WTC11 (cell line): ENCODE measurements around the gene FOXO1. TPM values are rescaled to one million over a fixed set of nuclear protein-coding genes. Genes with fewer than 3 reads are reported as not detected.
A peak's percentile ranks its signal among the peaks of the same experiment; 100 is the strongest.

Experiments
- ATAC-seq: fragments of 200-7000 bp; cut with Tn5 transposase; 2 replicates; pipeline ENCODE4 v1.10.0; 2021; ENCODE audit warnings: mild to moderate bottlenecking, moderate library complexity
- CTCF ChIA-PET: fragments of 300-600 bp; sonication (Branson Sonifier 250); formaldehyde crosslinking; loops from one replicate; lab custom pipeline; 2021; ENCODE audit warnings: antibody characterized with exemption; lab: Charles Lee
- POLR2A ChIA-PET: fragments of 350-600 bp; sonication (Branson Sonifier 250); formaldehyde crosslinking; loops from one replicate; lab custom pipeline; 2021; ENCODE audit warnings: antibody characterized with exemption; lab: Charles Lee
- DNase-seq: peaks from one replicate; pipeline ENCODE4 v3.0.0; 2021; ENCODE audit warnings: low spot score
- H3K27ac Mint-ChIP-seq: 2 replicates; pipeline ENCODE4 v1.8.0; 2021; ENCODE audit warnings: mixed read lengths
- H3K27me3 Mint-ChIP-seq: 2 replicates; pipeline ENCODE4 v1.8.0; 2021; ENCODE audit warnings: low read depth, mild to moderate bottlenecking, moderate library complexity, mixed read lengths
- H3K36me3 Mint-ChIP-seq: 2 replicates; pipeline ENCODE4 v1.8.0; 2021; ENCODE audit warnings: mixed read lengths
- H3K4me1 Mint-ChIP-seq: 2 replicates; pipeline ENCODE4 v1.8.0; 2022; ENCODE audit warnings: mixed read lengths
- H3K4me3 Mint-ChIP-seq: 2 replicates; pipeline ENCODE4 v1.8.0; 2021; ENCODE audit warnings: mild to moderate bottlenecking, moderate library complexity, mixed read lengths
- H3K9me3 Mint-ChIP-seq: 2 replicates; pipeline ENCODE4 v1.8.0; 2021; ENCODE audit warnings: mixed read lengths
- EMX1 ChIP-seq: fragments of 250-450 bp; sonication (Bioruptor Pico); IDR thresholded peaks from 2 replicates; pipeline ENCODE4 v1.8.0; 2021; ENCODE audit warnings: mild to moderate bottlenecking
- NFYB ChIP-seq: sonication (generic); formaldehyde crosslinking; conservative IDR thresholded peaks from 2 replicates; pipeline ENCODE4 v1.8.0; 2022; ENCODE audit warnings: low read depth, missing genetic modification reagents
- OVOL2 ChIP-seq: fragments of 250-450 bp; sonication (Bioruptor Pico); IDR thresholded peaks from 2 replicates; pipeline ENCODE4 v1.9.0; 2021; ENCODE audit warnings: mild to moderate bottlenecking, borderline replicate concordance
- RORB ChIP-seq: fragments of 250-450 bp; sonication (Bioruptor Pico); IDR thresholded peaks from 2 replicates; pipeline ENCODE4 v1.9.0; 2021; ENCODE audit warnings: mild to moderate bottlenecking
- SOX15 ChIP-seq: fragments of 250-450 bp; sonication (Bioruptor Pico); IDR thresholded peaks from 2 replicates; pipeline ENCODE4 v1.9.0; 2021; ENCODE audit warnings: mild to moderate bottlenecking
- TP53 ChIP-seq: sonication (generic); formaldehyde crosslinking; IDR thresholded peaks from 2 replicates; pipeline ENCODE4 v1.8.1; 2023; ENCODE audit warnings: mild to moderate bottlenecking, missing genetic modification reagents
- ZBTB21 ChIP-seq: sonication (generic); formaldehyde crosslinking; IDR thresholded peaks from 2 replicates; pipeline ENCODE4 v1.8.1; 2023; ENCODE audit warnings: mild to moderate bottlenecking, missing genetic modification reagents, borderline replicate concordance
- ZNF396 ChIP-seq: fragments of 250-450 bp; sonication (Bioruptor Pico); IDR thresholded peaks from 2 replicates; pipeline ENCODE4 v1.8.0; 2021; ENCODE audit warnings: mild to moderate bottlenecking, moderate library complexity, borderline replicate concordance
- ZNF416 ChIP-seq: fragments of 250-450 bp; sonication (Bioruptor Pico); IDR thresholded peaks from 2 replicates; pipeline ENCODE4 v1.9.0; 2021; ENCODE audit warnings: mild to moderate bottlenecking, inconsistent platforms
- total RNA-seq: library from RNA; stranded (reverse); gene quantifications from 3 replicates; pipeline ENCODE4 v1.2.3, GENCODE V29; 2021
- TF ChIP-seq, protein P1 (sequence below): fragments of 250-450 bp; sonication (Bioruptor Pico); IDR thresholded peaks from 2 replicates; pipeline ENCODE4 v1.8.0; 2021; ENCODE audit warnings: mild to moderate bottlenecking
- TF ChIP-seq, protein P2 (sequence below): fragments of 250-450 bp; sonication (Bioruptor Pico); IDR thresholded peaks from 2 replicates; pipeline ENCODE4 v1.9.0; 2021; ENCODE audit warnings: mild to moderate bottlenecking
- TF ChIP-seq, protein P3 (sequence below): sonication (generic); formaldehyde crosslinking; IDR thresholded peaks from 2 replicates; pipeline ENCODE4 v1.8.0; 2022; ENCODE audit warnings: mild to moderate bottlenecking, missing genetic modification reagents
- TF ChIP-seq, protein P4 (sequence below): fragments of 250-450 bp; sonication (Bioruptor Pico); conservative IDR thresholded peaks from 2 replicates; pipeline ENCODE4 v1.9.0; 2021; ENCODE audit warnings: mild to moderate bottlenecking
- TF ChIP-seq, protein P5 (sequence below): sonication (generic); formaldehyde crosslinking; IDR thresholded peaks from 2 replicates; pipeline ENCODE4 v1.8.1; 2023; ENCODE audit warnings: mild to moderate bottlenecking, missing genetic modification reagents, borderline replicate concordance
- TF ChIP-seq, protein P6 (sequence below): fragments of 250-450 bp; sonication (Bioruptor Pico); IDR thresholded peaks from 2 replicates; pipeline ENCODE4 v1.9.0; 2021; ENCODE audit warnings: mild to moderate bottlenecking
- TF ChIP-seq, protein P7 (sequence below): sonication (generic); formaldehyde crosslinking; IDR thresholded peaks from 2 replicates; pipeline ENCODE4 v1.8.1; 2022; ENCODE audit warnings: missing genetic modification reagents, borderline replicate concordance

Gene FOXO1
- total RNA-seq, 1 experiment from 2014 or later: 37.9 TPM

DNA sequence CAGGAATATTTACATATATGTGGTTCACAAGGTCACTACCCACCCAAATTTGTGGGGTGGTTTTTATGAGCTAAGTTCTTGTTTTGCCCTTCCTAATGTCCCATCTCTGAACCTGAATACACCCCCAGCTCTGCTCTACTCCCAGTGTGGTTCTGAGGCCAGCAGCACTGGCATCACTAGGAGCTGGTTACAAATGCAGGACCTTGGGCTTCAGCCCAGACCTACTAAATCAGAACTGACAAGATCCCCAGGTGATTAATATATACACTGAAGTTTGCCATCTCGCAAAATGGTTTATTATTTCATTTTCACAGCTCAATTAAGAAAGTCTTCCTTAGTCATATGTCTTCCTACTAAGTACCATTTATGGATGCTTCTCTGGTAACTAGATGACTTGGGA, 67.9 kb downstream of the FOXO1 start:
- ChIA-PET POLR2A (no interaction called here), CTCF (interaction anchor here (0.6 kb wide), 1 partner anchor 185 kb away, joined by 3 read pairs; no protein-coding TSS in a partner anchor)
- DNase-seq: no peak
- Mint-ChIP-seq H3K9me3 (no peaks in the 10 kb centered on the region), H3K27me3 (no peaks in the 10 kb centered on the region), H3K27ac (peak overlapping the region; percentile 76), H3K36me3 (no peaks in the 10 kb centered on the region), H3K4me1 (peaks cover 83% of the 10 kb centered on the region), H3K4me3 (no peak overlapping the region)
- TF ChIP-seq, protein P1, sequence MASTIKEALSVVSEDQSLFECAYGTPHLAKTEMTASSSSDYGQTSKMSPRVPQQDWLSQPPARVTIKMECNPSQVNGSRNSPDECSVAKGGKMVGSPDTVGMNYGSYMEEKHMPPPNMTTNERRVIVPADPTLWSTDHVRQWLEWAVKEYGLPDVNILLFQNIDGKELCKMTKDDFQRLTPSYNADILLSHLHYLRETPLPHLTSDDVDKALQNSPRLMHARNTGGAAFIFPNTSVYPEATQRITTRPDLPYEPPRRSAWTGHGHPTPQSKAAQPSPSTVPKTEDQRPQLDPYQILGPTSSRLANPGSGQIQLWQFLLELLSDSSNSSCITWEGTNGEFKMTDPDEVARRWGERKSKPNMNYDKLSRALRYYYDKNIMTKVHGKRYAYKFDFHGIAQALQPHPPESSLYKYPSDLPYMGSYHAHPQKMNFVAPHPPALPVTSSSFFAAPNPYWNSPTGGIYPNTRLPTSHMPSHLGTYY (CRISPR knock-in tag): no peak
- no peak for TF ChIP-seq SOX15 (CRISPR knock-in tag)
- TF ChIP-seq, protein P2, sequence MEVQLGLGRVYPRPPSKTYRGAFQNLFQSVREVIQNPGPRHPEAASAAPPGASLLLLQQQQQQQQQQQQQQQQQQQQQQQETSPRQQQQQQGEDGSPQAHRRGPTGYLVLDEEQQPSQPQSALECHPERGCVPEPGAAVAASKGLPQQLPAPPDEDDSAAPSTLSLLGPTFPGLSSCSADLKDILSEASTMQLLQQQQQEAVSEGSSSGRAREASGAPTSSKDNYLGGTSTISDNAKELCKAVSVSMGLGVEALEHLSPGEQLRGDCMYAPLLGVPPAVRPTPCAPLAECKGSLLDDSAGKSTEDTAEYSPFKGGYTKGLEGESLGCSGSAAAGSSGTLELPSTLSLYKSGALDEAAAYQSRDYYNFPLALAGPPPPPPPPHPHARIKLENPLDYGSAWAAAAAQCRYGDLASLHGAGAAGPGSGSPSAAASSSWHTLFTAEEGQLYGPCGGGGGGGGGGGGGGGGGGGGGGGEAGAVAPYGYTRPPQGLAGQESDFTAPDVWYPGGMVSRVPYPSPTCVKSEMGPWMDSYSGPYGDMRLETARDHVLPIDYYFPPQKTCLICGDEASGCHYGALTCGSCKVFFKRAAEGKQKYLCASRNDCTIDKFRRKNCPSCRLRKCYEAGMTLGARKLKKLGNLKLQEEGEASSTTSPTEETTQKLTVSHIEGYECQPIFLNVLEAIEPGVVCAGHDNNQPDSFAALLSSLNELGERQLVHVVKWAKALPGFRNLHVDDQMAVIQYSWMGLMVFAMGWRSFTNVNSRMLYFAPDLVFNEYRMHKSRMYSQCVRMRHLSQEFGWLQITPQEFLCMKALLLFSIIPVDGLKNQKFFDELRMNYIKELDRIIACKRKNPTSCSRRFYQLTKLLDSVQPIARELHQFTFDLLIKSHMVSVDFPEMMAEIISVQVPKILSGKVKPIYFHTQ (CRISPR knock-in tag): no peak
- TF ChIP-seq, protein P3, sequence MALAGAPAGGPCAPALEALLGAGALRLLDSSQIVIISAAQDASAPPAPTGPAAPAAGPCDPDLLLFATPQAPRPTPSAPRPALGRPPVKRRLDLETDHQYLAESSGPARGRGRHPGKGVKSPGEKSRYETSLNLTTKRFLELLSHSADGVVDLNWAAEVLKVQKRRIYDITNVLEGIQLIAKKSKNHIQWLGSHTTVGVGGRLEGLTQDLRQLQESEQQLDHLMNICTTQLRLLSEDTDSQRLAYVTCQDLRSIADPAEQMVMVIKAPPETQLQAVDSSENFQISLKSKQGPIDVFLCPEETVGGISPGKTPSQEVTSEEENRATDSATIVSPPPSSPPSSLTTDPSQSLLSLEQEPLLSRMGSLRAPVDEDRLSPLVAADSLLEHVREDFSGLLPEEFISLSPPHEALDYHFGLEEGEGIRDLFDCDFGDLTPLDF: no peak
- TF ChIP-seq OVOL2 (CRISPR knock-in tag): no peak
- no peak for ATAC-seq

DNA sequence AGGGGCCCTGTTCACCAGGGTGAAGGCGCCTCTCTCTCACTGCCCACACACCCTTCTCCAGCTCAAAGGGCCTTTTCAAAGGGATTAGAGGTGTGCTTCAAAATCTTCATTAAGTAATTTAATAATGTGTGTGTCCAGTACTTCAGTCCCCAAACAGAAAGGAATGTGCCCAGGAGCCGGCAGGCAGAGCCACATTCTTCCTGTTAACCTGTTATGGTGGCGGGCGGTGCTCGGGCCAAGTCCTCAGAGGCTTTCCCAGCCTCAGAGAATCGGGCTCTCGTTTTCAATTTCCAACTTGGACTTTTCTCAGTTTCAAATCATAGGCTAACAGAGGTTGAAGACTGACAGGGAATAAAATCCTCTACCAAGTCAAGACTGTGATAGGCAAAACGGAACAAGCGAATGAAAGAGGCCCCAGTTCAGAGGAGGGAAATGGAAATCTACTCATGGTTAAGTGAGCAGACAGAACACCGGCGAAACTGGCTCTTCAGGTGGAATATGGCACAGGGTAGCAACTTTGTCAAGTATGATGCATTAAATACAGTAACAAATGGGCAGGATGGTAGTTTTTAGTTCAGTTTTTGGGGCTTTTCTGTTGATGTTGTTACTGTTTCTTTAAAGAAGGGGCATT, 68.6 kb downstream of the FOXO1 start:
- H3K36me3 Mint-ChIP-seq: no peaks in the 10 kb centered on the region
- no peak overlapping the region for H3K4me3 Mint-ChIP-seq
- ATAC-seq (peak; percentile 48), DNase-seq (peak; percentile 29)
- TF ChIP-seq, protein P4, sequence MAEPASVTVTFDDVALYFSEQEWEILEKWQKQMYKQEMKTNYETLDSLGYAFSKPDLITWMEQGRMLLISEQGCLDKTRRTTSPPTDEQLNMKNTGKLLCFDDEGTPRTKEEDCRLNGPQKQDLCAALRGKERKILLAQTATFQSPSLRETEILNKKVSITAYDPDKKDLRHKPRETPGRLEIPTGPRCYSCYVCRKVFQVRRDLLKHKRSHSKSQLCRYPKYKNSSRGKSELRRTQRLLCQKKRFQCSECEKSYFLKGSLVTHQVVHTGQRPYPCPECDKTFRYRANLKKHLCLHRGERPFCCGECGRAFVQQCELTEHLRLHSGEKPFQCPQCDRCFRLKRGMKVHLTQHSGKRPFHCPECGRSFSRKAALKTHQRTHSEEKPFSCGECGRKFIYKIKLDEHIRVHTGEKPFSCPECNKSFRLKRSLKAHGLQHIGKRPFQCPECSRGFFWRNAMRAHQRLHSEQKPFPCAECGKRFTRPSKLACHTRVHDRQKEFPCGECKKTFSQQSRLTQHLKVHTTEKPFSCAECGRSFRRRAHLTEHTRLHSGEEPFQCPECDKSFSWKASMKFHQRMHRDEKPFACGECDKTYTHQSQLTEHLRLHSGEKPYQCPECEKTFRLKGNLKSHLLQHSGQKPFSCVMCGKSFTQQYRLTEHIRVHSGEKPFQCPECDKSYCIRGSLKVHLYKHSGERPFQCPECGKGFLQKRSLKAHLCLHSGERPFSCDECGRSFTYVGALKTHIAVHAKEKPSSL (CRISPR knock-in tag): no peak
- TF ChIP-seq RORB (CRISPR knock-in tag) (no peak), TP53 (no peak), EMX1 (CRISPR knock-in tag) (no peak), NFYB (no peak), ZBTB21 (no peak), ZNF416 (CRISPR knock-in tag) (no peak), ZNF396 (CRISPR knock-in tag) (no peak)
- TF ChIP-seq, protein P5, sequence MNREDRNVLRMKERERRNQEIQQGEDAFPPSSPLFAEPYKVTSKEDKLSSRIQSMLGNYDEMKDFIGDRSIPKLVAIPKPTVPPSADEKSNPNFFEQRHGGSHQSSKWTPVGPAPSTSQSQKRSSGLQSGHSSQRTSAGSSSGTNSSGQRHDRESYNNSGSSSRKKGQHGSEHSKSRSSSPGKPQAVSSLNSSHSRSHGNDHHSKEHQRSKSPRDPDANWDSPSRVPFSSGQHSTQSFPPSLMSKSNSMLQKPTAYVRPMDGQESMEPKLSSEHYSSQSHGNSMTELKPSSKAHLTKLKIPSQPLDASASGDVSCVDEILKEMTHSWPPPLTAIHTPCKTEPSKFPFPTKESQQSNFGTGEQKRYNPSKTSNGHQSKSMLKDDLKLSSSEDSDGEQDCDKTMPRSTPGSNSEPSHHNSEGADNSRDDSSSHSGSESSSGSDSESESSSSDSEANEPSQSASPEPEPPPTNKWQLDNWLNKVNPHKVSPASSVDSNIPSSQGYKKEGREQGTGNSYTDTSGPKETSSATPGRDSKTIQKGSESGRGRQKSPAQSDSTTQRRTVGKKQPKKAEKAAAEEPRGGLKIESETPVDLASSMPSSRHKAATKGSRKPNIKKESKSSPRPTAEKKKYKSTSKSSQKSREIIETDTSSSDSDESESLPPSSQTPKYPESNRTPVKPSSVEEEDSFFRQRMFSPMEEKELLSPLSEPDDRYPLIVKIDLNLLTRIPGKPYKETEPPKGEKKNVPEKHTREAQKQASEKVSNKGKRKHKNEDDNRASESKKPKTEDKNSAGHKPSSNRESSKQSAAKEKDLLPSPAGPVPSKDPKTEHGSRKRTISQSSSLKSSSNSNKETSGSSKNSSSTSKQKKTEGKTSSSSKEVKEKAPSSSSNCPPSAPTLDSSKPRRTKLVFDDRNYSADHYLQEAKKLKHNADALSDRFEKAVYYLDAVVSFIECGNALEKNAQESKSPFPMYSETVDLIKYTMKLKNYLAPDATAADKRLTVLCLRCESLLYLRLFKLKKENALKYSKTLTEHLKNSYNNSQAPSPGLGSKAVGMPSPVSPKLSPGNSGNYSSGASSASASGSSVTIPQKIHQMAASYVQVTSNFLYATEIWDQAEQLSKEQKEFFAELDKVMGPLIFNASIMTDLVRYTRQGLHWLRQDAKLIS (CRISPR knock-in tag): no peak
- TF ChIP-seq, protein P6, sequence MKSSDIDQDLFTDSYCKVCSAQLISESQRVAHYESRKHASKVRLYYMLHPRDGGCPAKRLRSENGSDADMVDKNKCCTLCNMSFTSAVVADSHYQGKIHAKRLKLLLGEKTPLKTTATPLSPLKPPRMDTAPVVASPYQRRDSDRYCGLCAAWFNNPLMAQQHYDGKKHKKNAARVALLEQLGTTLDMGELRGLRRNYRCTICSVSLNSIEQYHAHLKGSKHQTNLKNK (CRISPR knock-in tag): no peak
- TF ChIP-seq, protein P7, sequence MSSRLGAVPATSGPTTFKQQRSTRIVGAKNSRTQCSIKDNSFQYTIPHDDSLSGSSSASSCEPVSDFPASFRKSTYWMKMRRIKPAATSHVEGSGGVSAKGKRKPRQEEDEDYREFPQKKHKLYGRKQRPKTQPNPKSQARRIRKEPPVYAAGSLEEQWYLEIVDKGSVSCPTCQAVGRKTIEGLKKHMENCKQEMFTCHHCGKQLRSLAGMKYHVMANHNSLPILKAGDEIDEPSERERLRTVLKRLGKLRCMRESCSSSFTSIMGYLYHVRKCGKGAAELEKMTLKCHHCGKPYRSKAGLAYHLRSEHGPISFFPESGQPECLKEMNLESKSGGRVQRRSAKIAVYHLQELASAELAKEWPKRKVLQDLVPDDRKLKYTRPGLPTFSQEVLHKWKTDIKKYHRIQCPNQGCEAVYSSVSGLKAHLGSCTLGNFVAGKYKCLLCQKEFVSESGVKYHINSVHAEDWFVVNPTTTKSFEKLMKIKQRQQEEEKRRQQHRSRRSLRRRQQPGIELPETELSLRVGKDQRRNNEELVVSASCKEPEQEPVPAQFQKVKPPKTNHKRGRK: no peak
- POLR2A ChIA-PET: no interaction called here
- H3K4me1 Mint-ChIP-seq: peaks cover 83% of the 10 kb centered on the region
- peak overlapping the region; percentile 76 for H3K27ac Mint-ChIP-seq
- H3K27me3 Mint-ChIP-seq: no peaks in the 10 kb centered on the region
- H3K9me3 Mint-ChIP-seq: no peaks in the 10 kb centered on the region
- CTCF ChIA-PET: no interaction called here
